Measurements from ENCODE around the gene CNTD1.

The CNTD1 gene

DNA sequence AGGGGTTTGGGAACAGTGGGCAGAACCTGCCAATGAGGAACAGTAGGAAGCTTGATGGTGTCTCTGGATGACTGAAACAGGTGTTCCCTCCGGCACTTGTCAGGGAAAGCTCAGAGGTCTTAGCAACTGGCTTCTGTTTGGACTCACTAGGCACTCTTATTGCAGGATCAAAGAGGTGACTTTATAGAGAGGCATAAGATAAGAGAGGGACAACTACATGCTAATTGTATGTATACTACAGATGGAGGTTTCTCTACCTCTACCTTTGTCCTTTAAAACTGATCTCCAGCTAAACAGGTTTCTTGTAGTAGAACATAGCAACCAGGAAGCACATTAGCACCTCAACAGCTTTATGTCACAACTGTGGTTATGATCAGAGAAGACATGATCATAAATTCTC, 7.6 kb downstream of the CNTD1 start:
- TF ChIP-seq, protein P1, sequence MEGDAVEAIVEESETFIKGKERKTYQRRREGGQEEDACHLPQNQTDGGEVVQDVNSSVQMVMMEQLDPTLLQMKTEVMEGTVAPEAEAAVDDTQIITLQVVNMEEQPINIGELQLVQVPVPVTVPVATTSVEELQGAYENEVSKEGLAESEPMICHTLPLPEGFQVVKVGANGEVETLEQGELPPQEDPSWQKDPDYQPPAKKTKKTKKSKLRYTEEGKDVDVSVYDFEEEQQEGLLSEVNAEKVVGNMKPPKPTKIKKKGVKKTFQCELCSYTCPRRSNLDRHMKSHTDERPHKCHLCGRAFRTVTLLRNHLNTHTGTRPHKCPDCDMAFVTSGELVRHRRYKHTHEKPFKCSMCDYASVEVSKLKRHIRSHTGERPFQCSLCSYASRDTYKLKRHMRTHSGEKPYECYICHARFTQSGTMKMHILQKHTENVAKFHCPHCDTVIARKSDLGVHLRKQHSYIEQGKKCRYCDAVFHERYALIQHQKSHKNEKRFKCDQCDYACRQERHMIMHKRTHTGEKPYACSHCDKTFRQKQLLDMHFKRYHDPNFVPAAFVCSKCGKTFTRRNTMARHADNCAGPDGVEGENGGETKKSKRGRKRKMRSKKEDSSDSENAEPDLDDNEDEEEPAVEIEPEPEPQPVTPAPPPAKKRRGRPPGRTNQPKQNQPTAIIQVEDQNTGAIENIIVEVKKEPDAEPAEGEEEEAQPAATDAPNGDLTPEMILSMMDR (conservative IDR thresholded peaks at IDR 0.05; ENCODE audit: low read depth, low read length), result no peak
- H3K79me2 ChIP-seq (ENCODE audit: insufficient read depth, low read depth), result no peaks in the 10 kb centered on the region
- no peak overlapping the region for H3K27ac ChIP-seq
- H3K36me3 ChIP-seq (ENCODE audit: insufficient read depth), result no peaks in the 10 kb centered on the region
- H3K4me3 ChIP-seq (IDR thresholded peaks at IDR 0.05; ENCODE audit: insufficient read depth, low read depth, low read length), result no peak overlapping the region
- no peak overlapping the region for H2AFZ ChIP-seq (ENCODE audit: low read depth)
- no peaks in the 10 kb centered on the region for H3K27me3 ChIP-seq (ENCODE audit: insufficient read depth, low read depth)
- no peak overlapping the region for H3K9ac ChIP-seq
- H4K20me1 ChIP-seq (ENCODE audit: insufficient read depth), result no peaks in the 10 kb centered on the region
- no peaks in the 10 kb centered on the region for H3K4me1 ChIP-seq (ENCODE audit: low read depth, poor library complexity, severe bottlenecking)
- no peak overlapping the region for H3K4me2 ChIP-seq

DNA sequence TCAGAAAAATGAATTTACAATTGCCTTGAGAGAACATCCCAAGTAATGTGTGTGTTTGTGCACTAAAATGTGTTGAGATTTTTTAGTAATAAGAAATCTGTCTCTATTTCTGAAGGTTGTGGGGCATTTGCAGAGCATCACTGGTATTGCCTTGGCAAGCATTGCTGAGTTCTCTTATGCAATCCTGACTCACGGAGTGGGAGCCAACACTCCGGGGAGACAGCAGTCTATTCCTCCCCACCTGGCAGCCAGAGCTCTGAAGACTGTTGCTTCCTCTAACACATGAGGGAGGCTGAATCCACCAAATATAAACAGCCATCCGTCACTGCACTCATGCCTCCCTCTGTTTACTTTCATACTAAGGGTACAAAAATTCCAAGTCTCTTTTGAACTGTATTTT, 10.6 kb downstream of the CNTD1 start:
- no peaks in the 10 kb centered on the region for H3K27me3 ChIP-seq (ENCODE audit: insufficient read depth, low read depth)
- no peaks in the 10 kb centered on the region; the same call in 1 of the 2 replicates for H3K36me3 ChIP-seq (ENCODE audit: insufficient read depth)
- no peaks in the 10 kb centered on the region for H3K79me2 ChIP-seq (ENCODE audit: insufficient read depth, low read depth)
- no peaks in the 10 kb centered on the region for H4K20me1 ChIP-seq (ENCODE audit: insufficient read depth)
- TF ChIP-seq, protein P1 (conservative IDR thresholded peaks at IDR 0.05; ENCODE audit: low read depth, low read length), result no peak
- no peak overlapping the region for H3K9ac ChIP-seq
- no peaks in the 10 kb centered on the region for H3K4me1 ChIP-seq (ENCODE audit: low read depth, poor library complexity, severe bottlenecking)
- no peak overlapping the region for H3K4me2 ChIP-seq
- no peak overlapping the region for H2AFZ ChIP-seq (ENCODE audit: low read depth)
- no peak overlapping the region for H3K4me3 ChIP-seq (IDR thresholded peaks at IDR 0.05; ENCODE audit: insufficient read depth, low read depth, low read length)
- H3K27ac ChIP-seq, result no peak overlapping the region

DNA sequence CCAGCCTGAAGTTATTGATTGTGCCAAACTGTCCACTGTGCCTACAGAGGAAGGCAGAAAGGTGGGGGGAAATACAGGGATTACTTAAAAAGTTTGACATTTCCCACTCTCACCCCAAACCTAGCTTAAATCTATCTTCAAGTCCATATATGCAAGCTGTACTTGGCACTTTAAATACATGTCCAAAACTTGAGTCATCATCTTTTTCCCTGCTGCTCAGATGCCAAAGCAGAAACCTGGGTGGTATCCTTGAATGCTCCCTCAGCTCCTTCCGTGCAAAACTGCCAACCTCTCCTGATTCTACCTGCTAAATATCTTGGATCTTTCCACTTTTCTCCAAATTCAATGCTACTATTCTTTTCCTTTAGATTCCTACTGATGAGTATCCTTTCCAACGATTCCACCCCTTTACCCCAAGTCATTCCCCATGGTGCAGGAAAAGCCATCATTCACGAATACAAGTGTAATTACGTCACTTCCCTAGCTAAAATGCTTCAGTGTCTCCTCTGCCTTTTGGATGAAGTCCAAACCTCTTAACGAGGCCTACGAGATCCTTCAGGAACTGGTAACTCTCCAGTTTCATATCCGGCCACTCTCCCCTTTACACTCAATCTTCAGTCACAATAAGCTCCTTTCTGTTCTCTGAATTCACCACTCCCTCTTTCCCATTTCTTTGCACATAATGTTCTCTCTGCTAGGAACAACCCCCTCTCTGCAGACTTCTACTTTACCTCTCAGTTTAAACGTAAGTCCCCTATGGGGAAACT, 16.2 kb downstream of the CNTD1 start:
- Histone ChIP-seq H3K4me3 (IDR thresholded peaks at IDR 0.05; ENCODE audit: insufficient read depth, low read depth, low read length) (no peak overlapping the region), H4K20me1 (ENCODE audit: insufficient read depth) (no peaks in the 10 kb centered on the region), H3K79me2 (ENCODE audit: insufficient read depth, low read depth) (no peaks in the 10 kb centered on the region), H3K27ac (no peak overlapping the region), H3K27me3 (ENCODE audit: insufficient read depth, low read depth) (no peaks in the 10 kb centered on the region), H2AFZ (ENCODE audit: low read depth) (no peak overlapping the region), H3K9ac (no peak overlapping the region), H3K4me2 (no peak overlapping the region), H3K4me1 (ENCODE audit: low read depth, poor library complexity, severe bottlenecking) (no peaks in the 10 kb centered on the region), H3K36me3 (ENCODE audit: insufficient read depth) (peaks cover 8% of the 10 kb centered on the region; the same call in 1 of the 2 replicates)
- TF ChIP-seq, protein P1 (conservative IDR thresholded peaks at IDR 0.05; ENCODE audit: low read depth, low read length), result no peak

- Histone ChIP-seq H3K4me2 (no peak overlapping the region), H3K4me1 (ENCODE audit: low read depth, poor library complexity, severe bottlenecking) (peaks cover 25% of the 10 kb centered on the region), H3K9ac (no peak overlapping the region), H3K36me3 (ENCODE audit: insufficient read depth) (peaks cover 8% of the 10 kb centered on the region; the same call in 1 of the 2 replicates), H4K20me1 (ENCODE audit: insufficient read depth) (no peaks in the 10 kb centered on the region), H3K4me3 (IDR thresholded peaks at IDR 0.05; ENCODE audit: insufficient read depth, low read depth, low read length) (no peak overlapping the region), H2AFZ (ENCODE audit: low read depth) (no peak overlapping the region), H3K79me2 (ENCODE audit: insufficient read depth, low read depth) (peaks cover 15% of the 10 kb centered on the region), H3K27ac (no peak overlapping the region), H3K27me3 (ENCODE audit: insufficient read depth, low read depth) (no peaks in the 10 kb centered on the region)
- TF ChIP-seq, protein P1 (conservative IDR thresholded peaks at IDR 0.05; ENCODE audit: low read depth, low read length), result no peak
Measured at GRCh38 chr17:42817866-42818265, 19.2 kb downstream of the CNTD1 start.
